Progenitor cell of endocrine pancreas (in vitro differentiated cells): ENCODE measurements around the gene STAC3. TPM values are rescaled to one million over a fixed set of nuclear protein-coding genes. Genes with fewer than 3 reads are reported as not detected.
A peak's percentile ranks its signal among the peaks of the same experiment; 100 is the strongest.

ENCODE experiments used
- DNase-seq: peaks from one replicate; pipeline ENCODE4 v3.0.0; 2021; ENCODE audit warnings: low spot score; ENCODE audit not compliant: unreplicated experiment
- H3K27ac Mint-ChIP-seq: 2 replicates; pipeline ENCODE4 v1.8.0; 2021; ENCODE audit warnings: mild to moderate bottlenecking, moderate library complexity, mixed read lengths
- H3K27me3 Mint-ChIP-seq: 2 replicates; pipeline ENCODE4 v1.8.0; 2021; ENCODE audit warnings: mixed read lengths
- H3K36me3 Mint-ChIP-seq: 2 replicates; pipeline ENCODE4 v1.8.0; 2022; ENCODE audit warnings: mixed read lengths; ENCODE audit not compliant: insufficient read depth
- H3K4me1 Mint-ChIP-seq: 2 replicates; pipeline ENCODE4 v1.8.0; 2021; ENCODE audit warnings: low read depth, mixed read lengths
- H3K4me3 Mint-ChIP-seq: 2 replicates; pipeline ENCODE4 v1.8.0; 2021; ENCODE audit warnings: low read depth, mild to moderate bottlenecking, moderate library complexity, mixed read lengths
- H3K9me3 Mint-ChIP-seq: 2 replicates; pipeline ENCODE4 v1.8.0; 2021; ENCODE audit warnings: low read depth, mixed read lengths
- total RNA-seq: library from RNA; stranded (reverse); gene quantifications from 2 replicates; pipeline ENCODE4 v1.2.1, GENCODE V29; 2021
- TF ChIP-seq, protein P1 (sequence below): fragments of 200-600 bp; sonication (generic); IDR thresholded peaks from one replicate; pipeline ENCODE4 v1.5.0; 2021; ENCODE audit warnings: antibody characterized with exemption, mild to moderate bottlenecking; ENCODE audit not compliant: unreplicated experiment

STAC3 gene
- total RNA-seq, 1 donor from 2014 or later = 6.0 TPM

GRCh38 chr12:57234571-57235016, 16.4 kb downstream of the STAC3 start:
- peaks cover 30% of the 10 kb centered on the region for H3K36me3 Mint-ChIP-seq
- no peak for DNase-seq
- peaks cover 20% of the 10 kb centered on the region for H3K4me1 Mint-ChIP-seq
- H3K4me3 Mint-ChIP-seq = no peak overlapping the region
- H3K27me3 Mint-ChIP-seq = peaks cover 47% of the 10 kb centered on the region
- H3K9me3 Mint-ChIP-seq = no peaks in the 10 kb centered on the region
- no peak overlapping the region for H3K27ac Mint-ChIP-seq
- TF ChIP-seq, protein P1, sequence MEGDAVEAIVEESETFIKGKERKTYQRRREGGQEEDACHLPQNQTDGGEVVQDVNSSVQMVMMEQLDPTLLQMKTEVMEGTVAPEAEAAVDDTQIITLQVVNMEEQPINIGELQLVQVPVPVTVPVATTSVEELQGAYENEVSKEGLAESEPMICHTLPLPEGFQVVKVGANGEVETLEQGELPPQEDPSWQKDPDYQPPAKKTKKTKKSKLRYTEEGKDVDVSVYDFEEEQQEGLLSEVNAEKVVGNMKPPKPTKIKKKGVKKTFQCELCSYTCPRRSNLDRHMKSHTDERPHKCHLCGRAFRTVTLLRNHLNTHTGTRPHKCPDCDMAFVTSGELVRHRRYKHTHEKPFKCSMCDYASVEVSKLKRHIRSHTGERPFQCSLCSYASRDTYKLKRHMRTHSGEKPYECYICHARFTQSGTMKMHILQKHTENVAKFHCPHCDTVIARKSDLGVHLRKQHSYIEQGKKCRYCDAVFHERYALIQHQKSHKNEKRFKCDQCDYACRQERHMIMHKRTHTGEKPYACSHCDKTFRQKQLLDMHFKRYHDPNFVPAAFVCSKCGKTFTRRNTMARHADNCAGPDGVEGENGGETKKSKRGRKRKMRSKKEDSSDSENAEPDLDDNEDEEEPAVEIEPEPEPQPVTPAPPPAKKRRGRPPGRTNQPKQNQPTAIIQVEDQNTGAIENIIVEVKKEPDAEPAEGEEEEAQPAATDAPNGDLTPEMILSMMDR = no peak

GRCh38 chr12:57234233-57234570, 16.8 kb downstream of the STAC3 start:
- Mint-ChIP-seq H3K4me1 (peaks cover 23% of the 10 kb centered on the region), H3K36me3 (peaks cover 30% of the 10 kb centered on the region), H3K9me3 (no peaks in the 10 kb centered on the region), H3K27me3 (peaks cover 43% of the 10 kb centered on the region), H3K27ac (no peak overlapping the region), H3K4me3 (peak overlapping the region; percentile 11)
- DNase-seq = no peak
- TF ChIP-seq, protein P1 = no peak

- DNase-seq = no peak
- Mint-ChIP-seq H3K4me1 (peaks cover 22% of the 10 kb centered on the region), H3K9me3 (no peaks in the 10 kb centered on the region), H3K27ac (no peak overlapping the region), H3K27me3 (peaks cover 39% of the 10 kb centered on the region), H3K36me3 (peaks cover 30% of the 10 kb centered on the region), H3K4me3 (peak overlapping the region; percentile 11)
- TF ChIP-seq, protein P1 = no peak
Observed at GRCh38 chr12:57233357-57234232, 17.4 kb downstream of the STAC3 start.

DNA sequence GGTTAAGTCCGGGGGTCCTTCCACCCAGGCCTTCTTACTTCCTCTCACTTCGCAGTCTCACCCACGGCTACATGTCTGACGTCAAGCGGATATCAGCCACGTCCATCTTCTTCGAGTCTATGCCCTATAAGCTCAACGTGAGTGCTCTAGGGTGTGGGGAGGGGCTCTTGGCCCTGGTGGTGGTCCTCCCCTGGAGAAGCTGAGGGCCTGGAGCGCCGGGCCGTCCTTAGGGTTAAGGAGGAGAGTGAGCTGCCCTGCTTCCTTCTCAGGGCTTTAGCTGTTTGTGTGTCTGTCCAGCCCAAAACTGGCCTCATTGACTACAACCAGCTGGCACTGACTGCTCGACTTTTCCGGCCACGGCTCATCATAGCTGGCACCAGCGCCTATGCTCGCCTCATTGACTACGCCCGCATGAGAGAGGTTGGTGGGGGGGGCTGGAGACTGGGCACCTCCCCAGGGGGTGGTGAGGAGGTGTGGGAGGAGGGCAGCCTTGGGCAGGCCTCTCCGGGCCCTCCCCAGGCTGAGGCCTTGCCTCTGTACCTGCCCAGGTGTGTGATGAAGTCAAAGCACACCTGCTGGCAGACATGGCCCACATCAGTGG, 18.7 kb downstream of the STAC3 start:
- no peak overlapping the region for H3K4me3 Mint-ChIP-seq
- no peak overlapping the region for H3K27ac Mint-ChIP-seq
- DNase-seq = no peak
- TF ChIP-seq, protein P1 = no peak
- no peaks in the 10 kb centered on the region for H3K9me3 Mint-ChIP-seq
- peaks cover 28% of the 10 kb centered on the region for H3K27me3 Mint-ChIP-seq
- peaks cover 30% of the 10 kb centered on the region for H3K36me3 Mint-ChIP-seq
- H3K4me1 Mint-ChIP-seq = peaks cover 25% of the 10 kb centered on the region

DNA sequence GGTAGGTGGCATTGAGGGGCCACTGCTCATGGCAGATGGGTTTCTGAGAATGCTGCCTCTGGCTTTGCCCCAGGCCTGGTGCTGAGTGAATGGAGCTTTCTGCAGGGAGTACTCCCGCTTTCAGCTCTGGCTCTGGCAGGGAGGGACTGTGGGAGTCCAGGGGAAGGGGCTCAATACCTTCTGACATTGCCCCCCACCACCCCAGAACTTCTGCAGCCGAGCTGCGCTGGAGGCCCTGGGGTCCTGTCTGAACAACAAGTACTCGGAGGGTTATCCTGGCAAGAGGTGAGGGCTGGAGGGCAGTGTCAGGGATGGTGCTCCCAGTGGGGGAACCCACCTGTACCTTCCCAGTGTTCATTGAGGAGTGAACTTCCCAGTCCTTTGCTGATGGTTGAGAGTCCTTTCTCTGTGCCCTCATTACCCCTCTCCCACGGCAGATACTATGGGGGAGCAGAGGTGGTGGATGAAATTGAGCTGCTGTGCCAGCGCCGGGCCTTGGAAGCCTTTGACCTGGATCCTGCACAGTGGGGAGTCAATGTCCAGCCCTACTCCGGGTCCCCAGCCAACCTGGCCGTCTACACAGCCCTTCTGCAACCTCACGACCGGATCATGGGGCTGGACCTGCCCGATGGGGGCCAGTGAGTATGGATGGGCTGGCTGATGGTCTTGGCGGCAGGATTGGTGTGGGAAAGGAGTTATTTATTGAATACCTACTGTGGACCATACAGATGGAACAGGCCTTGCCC, 19.5 kb downstream of the STAC3 start:
- H3K9me3 Mint-ChIP-seq = no peaks in the 10 kb centered on the region
- H3K27me3 Mint-ChIP-seq = peaks cover 25% of the 10 kb centered on the region
- no peak overlapping the region for H3K27ac Mint-ChIP-seq
- H3K36me3 Mint-ChIP-seq = peaks cover 29% of the 10 kb centered on the region
- H3K4me1 Mint-ChIP-seq = peaks cover 30% of the 10 kb centered on the region
- peak overlapping the region; percentile 98 for H3K4me3 Mint-ChIP-seq
- TF ChIP-seq, protein P1 = no peak
- no peak for DNase-seq
